GM19395 (cell line): Measurements from ENCODE around the gene SNTB2.
"Not testable (repeated sequence)": the region's sequence is repeated elsewhere in the genome, so short reads cannot be mapped to it uniquely, and the experiment has no call there.

Experiments used
- ATAC-seq: cut with Tn5 transposase; IDR thresholded peaks from one replicate; pipeline ENCODE4 v1.9.1; 2021; ENCODE audit warnings: mild to moderate bottlenecking, moderate library complexity; ENCODE audit not compliant: unreplicated experiment

The SNTB2 gene

DNA sequence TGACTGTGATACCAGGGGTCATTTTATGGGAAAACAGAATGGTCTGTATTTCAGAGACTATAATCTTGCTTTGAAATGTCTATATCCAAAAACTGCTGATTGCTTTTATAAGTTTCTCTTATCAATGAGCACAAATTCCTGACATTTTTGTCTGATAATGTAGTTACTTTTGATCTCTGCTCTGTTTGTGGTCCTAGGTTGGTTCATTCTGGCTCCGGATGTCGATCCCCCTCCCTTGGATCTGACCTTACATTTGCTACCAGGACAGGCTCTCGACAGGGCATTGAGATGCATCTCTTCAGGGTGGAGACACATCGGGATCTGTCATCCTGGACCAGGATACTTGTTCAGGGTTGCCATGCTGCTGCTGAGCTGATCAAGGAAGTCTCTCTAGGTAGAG is 96.9 kb downstream of the SNTB2 start:
- ATAC-seq, result no peak

DNA sequence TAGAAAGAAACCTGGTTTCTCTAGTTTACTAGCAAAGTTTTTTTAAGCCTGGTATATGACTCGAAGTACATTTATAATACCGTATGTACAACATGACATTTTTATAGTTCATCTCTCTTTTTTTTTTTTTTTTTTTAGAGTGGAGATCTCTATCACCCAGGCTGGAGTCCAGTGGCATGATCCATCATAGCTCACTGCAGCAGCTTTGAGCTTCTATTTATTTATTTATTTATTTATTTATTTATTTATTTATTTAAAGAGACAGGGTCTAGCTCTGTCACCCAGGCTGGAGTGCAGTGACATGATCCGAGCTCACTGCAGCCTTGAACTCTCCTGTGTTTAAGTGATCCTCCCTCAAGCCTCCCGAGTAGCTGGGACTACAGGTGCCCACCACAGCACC is 98.3 kb downstream of the SNTB2 start:
- no peak for ATAC-seq

DNA sequence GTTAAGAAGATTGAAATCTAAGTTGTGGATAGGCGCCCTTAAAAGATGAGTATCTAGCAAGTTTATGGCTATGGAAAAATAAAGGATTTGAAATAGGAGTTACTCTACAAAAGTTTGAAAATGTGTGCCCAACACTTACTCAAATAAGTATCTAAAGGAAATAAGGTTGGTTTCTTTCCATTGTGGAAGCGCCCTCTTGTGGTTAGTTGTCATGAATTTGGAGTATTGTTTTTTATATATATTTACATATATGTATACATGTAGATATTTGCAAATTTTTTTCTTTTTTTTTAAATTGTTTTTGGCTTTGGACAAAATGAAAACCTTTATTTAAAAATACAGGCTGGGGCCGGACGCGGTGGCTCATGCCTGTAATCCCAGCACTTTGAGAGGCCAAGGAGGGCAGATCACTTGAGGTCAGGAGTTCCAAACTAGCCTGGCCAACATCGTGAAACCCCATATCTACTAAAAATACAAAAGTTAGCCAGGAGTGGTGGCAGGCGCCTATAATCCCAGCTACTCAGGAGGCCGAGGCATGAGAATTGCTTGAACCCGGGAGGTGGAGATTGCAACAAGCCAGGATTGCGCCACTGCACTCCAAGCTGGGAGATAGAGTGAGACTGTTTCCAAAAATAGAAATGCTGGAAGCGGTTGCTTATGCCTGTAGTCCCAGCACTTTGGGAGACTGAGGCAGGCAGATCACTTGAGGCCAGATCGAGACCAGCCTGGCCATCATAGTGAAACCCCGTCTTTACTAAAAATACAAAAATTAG is 100.2 kb downstream of the SNTB2 start:
- no peak for ATAC-seq

DNA sequence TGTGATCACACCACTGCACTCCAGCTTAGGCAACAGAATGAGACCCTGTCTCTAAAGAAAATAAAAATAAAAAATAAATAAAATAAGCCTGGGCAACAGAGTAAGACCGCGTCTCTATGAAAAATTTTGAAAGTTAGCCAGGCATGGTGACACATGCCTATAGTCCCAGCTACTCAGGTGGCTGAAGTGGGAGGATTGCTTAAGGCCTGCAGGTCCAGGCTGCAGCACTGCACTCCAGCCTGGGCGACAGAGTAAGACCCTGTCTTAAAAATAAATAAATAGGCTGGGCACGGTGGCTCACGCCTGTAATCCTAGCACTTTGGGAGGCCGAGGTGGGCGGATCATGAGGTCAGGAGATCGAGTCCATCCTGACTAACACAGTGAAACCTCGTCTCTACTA is 104.7 kb downstream of the SNTB2 start:
- not testable (repeated sequence) for ATAC-seq

DNA sequence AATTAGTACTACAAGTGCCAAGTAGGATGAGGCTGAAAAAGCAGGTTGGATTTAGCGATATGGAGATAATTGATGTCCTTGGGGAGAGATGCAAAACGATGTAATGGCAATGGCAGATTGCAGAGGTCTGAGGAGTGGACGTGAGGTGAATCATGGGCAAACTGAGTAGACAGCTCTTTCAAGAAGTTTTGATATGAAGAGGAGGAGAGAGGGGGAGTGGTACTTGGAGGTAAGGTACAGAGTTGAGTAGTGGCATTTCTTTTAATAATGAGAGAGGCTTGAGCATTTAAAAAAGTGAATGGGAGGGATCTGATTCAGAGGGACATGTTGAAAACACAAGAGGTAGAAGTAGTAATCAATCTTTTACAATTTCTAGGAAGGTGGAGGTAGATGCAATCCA is 106.4 kb downstream of the SNTB2 start:
- ATAC-seq, result no peak

DNA sequence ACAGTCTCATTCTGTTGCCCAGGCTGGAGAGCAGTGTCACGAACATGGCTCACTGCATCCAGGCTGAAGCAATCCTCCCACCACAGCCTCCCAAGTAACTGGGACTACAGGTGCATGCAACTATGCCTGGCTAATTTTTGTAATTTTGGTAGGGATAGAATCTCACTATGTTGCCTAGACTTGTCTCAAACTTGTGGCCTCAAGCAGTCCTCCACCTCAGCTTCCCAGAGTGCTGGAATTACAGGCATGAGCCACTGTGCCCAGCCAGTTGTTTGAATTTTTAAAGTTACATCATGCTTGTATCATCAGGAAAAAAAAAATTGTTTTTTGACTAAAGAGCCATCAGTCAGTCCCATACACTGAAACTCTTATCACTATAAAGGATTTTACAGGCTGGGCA is 107.1 kb downstream of the SNTB2 start:
- no peak for ATAC-seq

DNA sequence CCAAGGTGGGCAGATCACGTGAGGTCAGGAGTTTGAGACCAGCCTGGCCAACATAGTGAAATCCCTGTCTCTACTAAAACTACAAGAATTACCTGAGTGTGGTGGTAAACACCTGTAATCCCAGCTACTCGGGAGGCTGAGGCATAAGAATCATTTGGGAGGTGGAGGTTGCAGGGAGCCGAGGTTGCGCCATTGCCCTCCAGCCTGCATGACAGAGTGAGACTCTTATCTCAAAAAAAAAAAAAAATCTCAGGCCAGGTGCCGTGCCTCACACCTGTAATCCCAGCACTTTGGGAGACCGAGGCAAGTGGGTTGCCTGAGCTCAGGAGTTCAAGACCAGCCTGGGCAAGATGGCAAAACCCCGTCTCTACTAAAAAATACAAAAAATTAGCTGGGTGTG is 109.8 kb downstream of the SNTB2 start:
- not testable (repeated sequence) for ATAC-seq

DNA sequence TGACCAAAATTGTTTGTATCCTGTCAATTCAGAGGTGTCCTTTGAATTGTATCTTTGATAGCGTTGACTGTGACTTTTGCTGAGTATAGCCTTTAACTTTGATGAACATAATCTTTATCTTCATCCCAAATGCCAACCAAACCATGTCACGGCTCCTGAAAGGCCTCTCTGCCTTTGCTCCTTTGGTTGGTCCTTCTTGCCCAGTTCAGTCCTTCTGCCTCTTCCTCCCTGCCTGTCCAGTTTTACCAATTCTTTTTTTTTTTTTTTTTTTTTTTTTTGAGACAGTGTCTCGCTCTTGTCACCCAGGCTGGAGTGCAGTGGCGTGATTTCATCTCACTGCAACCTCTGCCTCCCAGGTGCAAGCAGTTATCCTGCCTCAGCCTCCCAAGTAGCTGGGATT is 111.3 kb downstream of the SNTB2 start:
- ATAC-seq, result no peak

DNA sequence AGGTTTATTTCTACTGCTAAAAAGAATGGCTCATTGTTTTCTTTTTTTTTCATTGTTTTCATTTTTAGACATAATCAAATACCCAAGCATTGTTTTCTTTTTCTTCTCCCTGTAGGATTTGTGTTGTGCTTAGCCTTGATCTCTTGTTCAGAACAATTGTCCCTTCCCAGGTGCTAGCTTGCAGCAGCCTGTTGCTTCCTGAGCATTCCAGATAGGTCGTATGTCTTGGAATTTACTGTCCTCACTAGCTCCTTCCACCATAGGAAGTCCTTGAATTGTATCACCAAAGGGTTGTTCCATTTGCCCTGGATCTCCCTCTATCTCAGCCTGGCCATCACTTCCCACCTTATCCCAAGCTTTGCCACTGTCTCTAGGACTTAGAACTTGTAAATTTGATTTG is 114.2 kb downstream of the SNTB2 start:
- ATAC-seq, result no peak

DNA sequence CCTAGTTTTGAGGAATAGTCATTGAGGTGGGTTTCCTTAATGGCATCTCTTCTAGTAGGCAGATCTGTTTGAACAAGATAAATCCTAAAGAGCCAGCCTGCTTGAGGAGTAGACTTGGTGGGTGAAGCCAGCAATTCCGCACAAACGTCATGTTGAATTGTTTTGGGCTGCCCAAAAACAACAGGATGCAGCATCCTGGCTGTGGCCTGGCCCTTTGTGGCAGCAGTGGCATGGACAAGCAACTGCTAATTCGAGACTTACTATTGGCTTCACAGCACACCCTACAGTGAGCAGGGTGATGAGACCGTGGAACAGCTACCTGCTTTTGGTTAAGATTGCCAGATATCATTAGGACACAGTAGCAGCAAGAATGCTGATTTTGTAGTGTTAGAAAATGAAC is 114.9 kb downstream of the SNTB2 start:
- no peak for ATAC-seq

DNA sequence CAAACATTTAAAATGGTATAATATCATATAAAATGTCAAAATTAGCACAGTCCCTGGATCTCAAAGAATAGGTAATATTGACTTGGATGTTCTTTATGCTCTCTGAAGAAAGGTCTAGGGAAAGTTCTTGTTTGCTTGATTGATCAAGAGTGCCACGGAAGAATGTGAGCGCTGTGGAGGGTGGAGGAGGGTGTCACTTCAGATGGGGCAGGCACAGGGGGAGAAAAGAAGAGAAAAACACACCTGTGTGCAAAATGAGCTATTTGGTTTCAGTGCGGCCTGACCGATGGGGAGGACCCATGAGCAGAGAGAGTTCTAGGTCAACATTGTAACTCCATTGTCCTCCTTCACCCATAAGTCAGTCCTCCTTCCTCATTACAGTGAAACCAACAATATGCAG is 115.3 kb downstream of the SNTB2 start:
- no peak for ATAC-seq

DNA sequence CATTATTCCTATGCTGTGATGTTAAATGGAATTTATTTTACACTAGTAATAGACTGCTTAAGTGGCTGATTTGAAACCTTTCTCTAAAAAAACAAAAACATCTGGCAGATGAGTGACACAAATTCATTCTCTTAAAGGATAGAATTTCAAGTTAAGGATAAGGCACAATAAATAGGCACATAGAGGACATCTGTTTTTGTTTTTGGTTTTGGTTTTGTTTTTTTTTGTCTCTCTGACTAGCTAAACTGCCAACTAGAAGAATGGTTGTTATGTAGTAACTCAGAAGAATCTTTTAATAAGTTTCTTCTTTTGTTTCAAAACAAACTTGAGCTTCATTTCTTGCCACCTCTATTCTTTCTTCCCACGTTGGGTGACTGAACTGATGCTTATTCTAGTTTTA is 119.1 kb downstream of the SNTB2 start:
- ATAC-seq, result no peak

DNA sequence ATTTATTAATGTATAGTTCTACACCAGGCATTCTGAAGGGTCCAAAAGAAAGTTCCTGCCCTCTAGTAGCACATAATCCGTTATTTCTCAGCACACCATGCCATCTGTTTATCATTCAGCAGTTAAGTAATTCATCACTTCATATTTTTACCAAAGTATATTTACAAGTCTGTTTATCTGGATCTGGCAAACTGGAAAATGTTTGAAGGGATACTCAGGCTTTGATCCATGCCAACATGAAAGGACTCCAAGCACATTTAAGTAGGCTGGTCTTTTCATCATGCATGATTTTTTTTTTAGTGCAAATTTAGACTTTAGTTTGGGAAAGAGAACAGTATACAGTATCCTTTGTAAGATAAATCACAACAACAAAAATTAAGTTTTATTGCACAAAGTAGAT is 120.1 kb downstream of the SNTB2 start:
- ATAC-seq, result no peak

DNA sequence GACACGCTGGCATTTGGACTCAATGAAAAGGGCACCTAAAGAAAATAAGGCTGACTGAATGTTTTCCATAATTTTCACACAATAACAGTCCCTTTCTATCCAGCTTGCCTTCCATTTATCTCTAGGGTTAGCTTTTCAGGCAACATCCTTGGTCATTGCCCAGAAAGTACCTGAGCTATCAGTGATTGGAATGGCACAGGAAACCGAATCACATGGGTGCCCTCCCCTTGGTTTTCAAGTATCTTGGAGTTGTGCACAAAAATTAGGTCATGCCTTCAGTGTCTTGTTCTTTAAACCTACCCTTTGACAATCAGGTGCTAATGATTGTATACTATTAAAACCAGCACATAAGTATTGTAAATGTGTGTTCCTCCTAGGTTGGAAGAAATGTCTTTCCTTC is 120.9 kb downstream of the SNTB2 start:
- no peak for ATAC-seq

DNA sequence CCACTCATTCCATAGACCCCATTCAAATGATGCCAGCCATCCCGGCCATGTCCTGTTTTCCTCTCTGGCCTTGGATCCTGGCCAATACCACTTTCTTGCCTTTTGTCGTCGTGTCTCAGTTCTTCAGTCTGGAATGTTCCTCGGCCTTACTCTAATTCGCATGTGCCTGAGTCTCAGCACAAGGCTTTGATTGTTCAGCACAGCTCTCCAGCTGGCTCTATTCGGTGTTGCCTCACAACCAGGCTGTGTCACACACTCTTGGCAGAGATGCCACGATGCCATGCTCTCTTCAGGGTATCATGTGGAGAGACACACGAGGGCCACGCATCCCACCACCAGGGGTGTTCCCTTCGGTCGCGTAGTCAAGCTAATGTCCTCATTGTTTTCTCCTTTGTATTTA is 122.4 kb downstream of the SNTB2 start:
- ATAC-seq, result no peak

DNA sequence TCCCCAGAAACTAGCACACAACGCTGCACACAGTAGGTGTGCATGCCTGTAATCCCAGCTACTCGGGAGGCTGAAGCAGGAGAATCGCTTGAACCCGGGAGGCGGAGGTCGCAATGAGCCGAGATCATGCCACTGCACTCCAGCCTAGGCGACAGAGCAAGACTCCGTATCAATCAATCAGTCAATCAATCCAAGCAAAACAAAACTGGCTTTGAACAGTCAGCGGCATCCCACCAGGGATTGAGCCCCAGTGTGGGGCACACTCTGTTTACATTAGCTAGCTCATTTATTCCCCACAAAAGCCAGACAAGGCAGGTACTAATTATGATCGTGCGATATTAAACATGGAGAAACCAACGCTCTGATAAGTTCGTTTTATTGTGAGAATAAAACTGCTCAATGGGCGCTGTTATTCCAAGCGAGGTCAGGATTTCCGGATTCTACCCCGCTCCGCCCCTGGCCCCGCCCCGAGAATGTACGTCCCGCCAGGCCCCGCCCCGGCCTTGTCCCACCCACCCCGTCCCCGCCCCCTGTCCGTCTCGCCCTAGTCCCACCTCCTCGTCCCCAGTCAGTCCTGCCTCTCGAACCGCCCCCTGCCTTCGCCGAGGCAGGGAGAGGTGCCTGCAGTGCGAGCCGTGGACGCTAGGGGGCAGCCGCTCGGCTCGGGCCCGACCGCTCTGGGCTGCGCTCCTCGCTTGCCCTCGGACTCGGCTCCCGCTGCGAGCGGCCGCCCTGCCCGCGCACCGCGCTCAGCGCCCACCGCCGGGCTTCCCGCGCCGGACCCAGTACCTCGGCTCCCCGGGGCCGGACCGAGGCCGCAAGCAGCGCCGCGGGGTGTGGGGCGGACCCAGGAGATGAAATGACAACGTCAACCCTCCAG is 123.9 kb downstream of the SNTB2 start, which contains the start of gene VPS4A:
TSS of gene VPS4A (plus strand) at position 698 of the 880 bp plus-strand sequence. CDS start at position 860, 162 bp downstream.
- ATAC-seq, result peak; percentile 87

DNA sequence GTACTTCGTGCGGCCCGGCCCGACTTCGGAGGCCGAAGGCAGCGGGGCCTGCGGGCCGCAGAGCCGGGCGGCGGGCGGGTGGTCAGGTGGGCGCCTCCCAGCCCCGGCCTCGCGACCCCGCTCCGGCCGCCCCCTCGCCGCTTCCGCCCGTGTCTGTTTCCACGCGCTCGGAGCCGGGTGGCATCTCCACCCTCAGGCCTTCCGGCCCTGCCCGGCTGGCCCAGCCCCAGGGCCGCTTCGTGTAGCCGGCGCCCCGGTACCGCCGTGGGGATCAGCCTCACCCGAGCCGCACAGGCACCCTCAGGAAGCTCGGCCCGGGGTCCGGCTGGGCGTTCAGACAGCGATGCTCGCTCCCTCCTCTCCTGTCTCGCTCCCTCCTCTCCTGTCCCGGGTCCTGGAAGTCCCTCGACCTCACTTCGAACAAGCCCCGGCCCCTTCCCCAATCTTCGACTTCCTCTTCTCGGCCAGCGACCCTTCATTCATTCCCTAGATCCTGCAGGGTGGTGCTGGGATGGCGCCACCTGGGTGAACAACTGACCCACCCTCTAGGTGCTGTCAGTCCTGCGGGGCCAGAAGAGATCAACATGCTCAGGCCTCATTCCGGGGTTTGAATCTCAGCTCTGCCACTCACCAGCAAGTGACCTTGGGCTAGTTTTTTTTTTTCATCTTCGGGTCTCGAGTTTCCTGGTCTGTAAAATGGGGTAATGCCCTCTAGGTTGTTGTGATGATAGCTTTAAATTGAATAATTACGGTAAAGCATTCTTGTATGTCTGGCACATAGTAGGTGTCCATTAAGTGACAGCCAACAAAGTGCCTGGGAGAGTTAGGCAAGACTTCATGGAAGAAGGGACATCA is 124.8 kb downstream of the SNTB2 start:
- ATAC-seq, result peak; percentile 61

DNA sequence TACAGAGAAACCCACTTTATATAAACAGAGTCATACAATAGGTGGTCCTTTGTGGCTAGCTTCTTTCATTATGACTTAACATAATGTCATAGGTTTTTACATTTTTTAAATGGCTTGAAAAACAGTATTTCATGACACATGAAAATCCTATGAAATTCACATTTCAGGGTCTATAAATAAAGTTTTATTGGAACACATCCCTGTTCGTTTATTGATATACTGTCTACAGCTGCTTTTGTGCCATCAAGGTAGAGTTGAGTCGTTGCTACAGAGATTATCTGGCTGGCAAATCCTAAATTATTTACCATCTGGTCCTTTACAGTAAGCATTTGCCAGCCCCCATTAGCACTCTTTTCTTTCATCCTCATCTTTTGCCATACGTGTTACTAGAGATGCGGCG is 126.5 kb downstream of the SNTB2 start:
- ATAC-seq, result no peak

DNA sequence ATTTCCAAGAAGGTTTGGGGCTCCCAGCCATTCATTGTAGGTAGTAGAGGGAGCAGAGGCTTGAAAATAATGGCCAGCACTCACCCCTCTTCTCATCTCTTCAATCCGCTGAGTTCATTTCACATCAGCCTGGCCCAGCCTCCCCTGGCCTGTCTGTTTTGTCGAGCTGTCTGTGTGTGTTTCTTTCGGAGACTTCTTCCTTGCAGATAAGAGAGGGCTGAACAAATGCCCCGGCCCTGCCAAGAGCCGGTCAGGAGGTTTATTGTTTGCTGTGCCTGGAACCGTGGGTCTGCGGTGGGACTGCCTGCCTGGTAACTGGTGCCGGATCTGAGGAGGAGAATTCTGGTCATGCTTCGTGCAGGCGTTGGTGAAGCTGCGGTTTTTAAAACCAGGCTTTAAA is 127.6 kb downstream of the SNTB2 start:
- no peak for ATAC-seq

DNA sequence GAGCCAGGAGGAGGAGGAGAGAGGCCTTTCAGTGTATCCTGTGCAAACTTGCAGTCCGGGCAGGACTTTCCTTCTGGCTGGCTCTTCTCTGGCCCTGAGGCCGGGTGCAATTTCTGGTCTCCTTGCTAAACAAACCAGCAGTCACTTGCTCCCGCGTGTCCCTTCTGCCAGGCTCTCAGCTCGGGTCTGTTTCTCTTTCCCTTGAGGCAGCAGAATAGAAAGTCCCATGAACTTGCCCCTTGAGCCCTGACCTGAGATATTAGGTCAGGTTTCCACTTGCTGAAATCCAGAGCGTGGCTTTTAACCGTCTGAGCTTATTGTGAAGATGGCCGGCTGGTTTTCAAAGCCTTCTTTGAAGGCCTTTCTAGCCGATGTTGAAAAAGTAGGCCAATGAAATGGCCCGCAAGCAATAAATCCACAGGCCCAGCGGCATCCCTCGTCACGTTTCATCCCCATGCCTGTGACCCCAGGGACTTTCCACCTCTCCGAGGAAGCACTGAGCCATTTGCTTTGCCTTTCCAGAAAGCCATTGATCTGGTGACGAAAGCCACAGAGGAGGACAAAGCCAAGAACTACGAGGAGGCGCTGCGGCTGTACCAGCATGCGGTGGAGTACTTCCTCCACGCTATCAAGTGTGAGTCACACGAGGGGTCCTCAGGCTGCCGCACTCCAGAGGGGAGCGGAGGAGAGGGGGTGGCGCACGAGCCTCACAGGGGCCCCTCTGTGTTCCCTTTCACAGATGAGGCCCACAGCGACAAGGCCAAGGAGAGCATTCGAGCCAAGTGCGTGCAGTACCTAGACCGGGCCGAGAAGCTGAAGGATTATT is 128.7 kb downstream of the SNTB2 start:
- ATAC-seq, result no peak
